ENCODE measurements around the gene MYBPC3.

Gene MYBPC3

DNA sequence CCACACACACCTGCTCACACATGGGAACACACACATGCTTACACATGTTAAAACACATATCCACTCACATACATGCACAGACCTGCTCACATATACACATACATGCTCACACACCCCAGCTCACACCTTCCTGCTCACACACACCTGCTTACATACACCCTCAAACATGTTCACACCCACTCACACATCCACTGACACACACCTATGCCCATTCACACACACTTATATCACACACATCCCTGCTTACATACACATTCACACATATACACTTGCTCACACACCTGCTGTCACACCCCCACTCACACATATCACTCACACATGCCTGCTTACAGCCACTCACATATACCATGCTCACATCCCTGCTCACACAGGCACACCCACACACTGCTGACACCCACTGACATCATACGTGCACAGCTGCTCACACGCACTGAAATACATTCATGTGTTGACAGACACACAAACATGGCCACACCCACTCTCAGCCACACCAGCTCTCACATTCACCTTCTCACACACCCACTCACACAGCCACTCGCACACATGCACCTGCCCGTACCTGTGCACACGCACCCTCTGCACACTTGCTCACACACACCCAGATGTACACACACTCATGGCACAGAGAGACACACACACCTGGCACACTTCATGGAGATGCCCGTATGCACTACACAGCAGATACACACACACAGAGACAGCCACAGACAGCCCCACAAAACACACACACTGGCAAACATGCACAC, 5.7 kb upstream of the MYBPC3 start:
- Histone ChIP-seq H3K4me3 (ENCODE audit: low read length) (no peak overlapping the region), H3K27me3 (ENCODE audit: control insufficient read depth, insufficient read depth, low read length) (no peaks in the 10 kb centered on the region), H3K36me3 (ENCODE audit: control insufficient read depth, insufficient read depth, low read length) (no peaks in the 10 kb centered on the region), H3K4me1 (ENCODE audit: control insufficient read depth, insufficient read depth, low read length) (no peaks in the 10 kb centered on the region), H3K27ac (ENCODE audit: low read length) (no peak overlapping the region), H3K9me3 (ENCODE audit: control insufficient read depth, insufficient read depth, low read length) (no peaks in the 10 kb centered on the region)
- DNase-seq (ENCODE audit: low read depth, low spot score), result no peak
- WGBS (ENCODE audit: insufficient coverage, insufficient read length), result no CpG with 5 or more reads among the region's 6 CpGs

- no peaks in the 10 kb centered on the region for H3K9me3 ChIP-seq (ENCODE audit: control insufficient read depth, insufficient read depth, low read length)
- H3K36me3 ChIP-seq (ENCODE audit: control insufficient read depth, insufficient read depth, low read length), result no peaks in the 10 kb centered on the region
- no peak overlapping the region for H3K4me3 ChIP-seq (ENCODE audit: low read length)
- no peaks in the 10 kb centered on the region for H3K4me1 ChIP-seq (ENCODE audit: control insufficient read depth, insufficient read depth, low read length)
- WGBS (ENCODE audit: insufficient coverage, insufficient read length), result no CpG with 5 or more reads among the region's 1 CpG
- no peaks in the 10 kb centered on the region for H3K27me3 ChIP-seq (ENCODE audit: control insufficient read depth, insufficient read depth, low read length)
- no peak overlapping the region for H3K27ac ChIP-seq (ENCODE audit: low read length)
- DNase-seq (ENCODE audit: low read depth, low spot score), result no peak
Measured at GRCh38 chr11:47356998-47357329, 4.5 kb upstream of the MYBPC3 start.

DNA sequence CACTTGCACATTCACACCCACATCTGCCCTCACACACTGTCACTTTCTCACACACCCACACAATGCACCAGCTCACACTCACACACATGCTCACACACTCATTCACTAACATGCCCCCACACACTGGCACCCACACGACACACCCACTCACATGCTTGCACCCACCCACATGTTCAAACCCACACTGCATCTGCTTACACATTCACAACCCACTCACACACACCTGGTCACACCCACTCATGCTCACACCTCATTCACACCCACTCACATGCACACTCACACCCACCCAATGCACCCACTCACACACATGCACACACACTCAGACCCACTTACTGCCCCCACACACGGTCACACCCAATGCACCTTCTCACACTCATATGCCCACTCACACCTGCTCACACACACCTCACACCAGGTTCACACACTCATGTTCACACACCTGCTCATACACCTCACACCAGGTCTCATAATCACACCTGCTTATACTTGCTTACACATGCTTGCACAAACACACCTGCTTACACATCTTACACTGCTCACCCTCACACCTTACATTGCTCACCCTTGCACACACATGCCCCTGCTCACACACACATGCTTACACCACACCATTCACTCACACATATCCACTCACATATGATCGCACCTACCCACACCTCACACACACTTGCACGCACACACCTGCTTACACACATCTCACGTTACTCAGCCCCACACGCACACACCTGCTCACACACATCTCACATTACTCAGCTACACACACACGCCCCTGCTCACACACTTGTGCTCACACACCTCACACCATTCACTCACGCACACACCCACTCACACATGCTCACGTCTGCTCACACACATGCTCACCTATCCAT, 3.9 kb upstream of the MYBPC3 start:
- H3K27ac ChIP-seq (ENCODE audit: low read length), result no peak overlapping the region
- no peak overlapping the region for H3K4me3 ChIP-seq (ENCODE audit: low read length)
- DNase-seq (ENCODE audit: low read depth, low spot score), result no peak
- H3K4me1 ChIP-seq (ENCODE audit: control insufficient read depth, insufficient read depth, low read length), result 0 out of 2 replicates have a peak, but pooled peaks cover 2% of the 10 kb centered on the region
- 100% methylated on average over 5 of the region's 9 CpGs for WGBS (ENCODE audit: insufficient coverage, insufficient read length)
- no peaks in the 10 kb centered on the region for H3K9me3 ChIP-seq (ENCODE audit: control insufficient read depth, insufficient read depth, low read length)
- H3K27me3 ChIP-seq (ENCODE audit: control insufficient read depth, insufficient read depth, low read length), result no peaks in the 10 kb centered on the region
- H3K36me3 ChIP-seq (ENCODE audit: control insufficient read depth, insufficient read depth, low read length), result no peaks in the 10 kb centered on the region

GRCh38 chr11:47355283-47356128, 3.0 kb upstream of the MYBPC3 start:
- Histone ChIP-seq H3K4me3 (ENCODE audit: low read length) (peak overlapping the region; percentile 43; the same call in 1 of the 2 replicates), H3K9me3 (ENCODE audit: control insufficient read depth, insufficient read depth, low read length) (no peaks in the 10 kb centered on the region), H3K27ac (ENCODE audit: low read length) (no peak overlapping the region), H3K27me3 (ENCODE audit: control insufficient read depth, insufficient read depth, low read length) (no peaks in the 10 kb centered on the region), H3K36me3 (ENCODE audit: control insufficient read depth, insufficient read depth, low read length) (no peaks in the 10 kb centered on the region), H3K4me1 (ENCODE audit: control insufficient read depth, insufficient read depth, low read length) (peaks cover 2% of the 10 kb centered on the region; the same call in 1 of the 2 replicates)
- peak; percentile 95 for DNase-seq (ENCODE audit: low read depth, low spot score)
- WGBS (ENCODE audit: insufficient coverage, insufficient read length), result 100% methylated on average over 4 of the region's 47 CpGs

- Histone ChIP-seq H3K4me3 (ENCODE audit: low read length) (peak overlapping the region; percentile 43; the same call in 1 of the 2 replicates), H3K36me3 (ENCODE audit: control insufficient read depth, insufficient read depth, low read length) (no peaks in the 10 kb centered on the region), H3K4me1 (ENCODE audit: control insufficient read depth, insufficient read depth, low read length) (peaks cover 2% of the 10 kb centered on the region; the same call in 1 of the 2 replicates), H3K27me3 (ENCODE audit: control insufficient read depth, insufficient read depth, low read length) (no peaks in the 10 kb centered on the region), H3K27ac (ENCODE audit: low read length) (no peak overlapping the region), H3K9me3 (ENCODE audit: control insufficient read depth, insufficient read depth, low read length) (no peaks in the 10 kb centered on the region)
- DNase-seq (ENCODE audit: low read depth, low spot score), result no peak
- WGBS (ENCODE audit: insufficient coverage, insufficient read length), result no CpG with 5 or more reads among the region's 32 CpGs
Measured at GRCh38 chr11:47354913-47355282, 2.4 kb upstream of the MYBPC3 start.

DNA sequence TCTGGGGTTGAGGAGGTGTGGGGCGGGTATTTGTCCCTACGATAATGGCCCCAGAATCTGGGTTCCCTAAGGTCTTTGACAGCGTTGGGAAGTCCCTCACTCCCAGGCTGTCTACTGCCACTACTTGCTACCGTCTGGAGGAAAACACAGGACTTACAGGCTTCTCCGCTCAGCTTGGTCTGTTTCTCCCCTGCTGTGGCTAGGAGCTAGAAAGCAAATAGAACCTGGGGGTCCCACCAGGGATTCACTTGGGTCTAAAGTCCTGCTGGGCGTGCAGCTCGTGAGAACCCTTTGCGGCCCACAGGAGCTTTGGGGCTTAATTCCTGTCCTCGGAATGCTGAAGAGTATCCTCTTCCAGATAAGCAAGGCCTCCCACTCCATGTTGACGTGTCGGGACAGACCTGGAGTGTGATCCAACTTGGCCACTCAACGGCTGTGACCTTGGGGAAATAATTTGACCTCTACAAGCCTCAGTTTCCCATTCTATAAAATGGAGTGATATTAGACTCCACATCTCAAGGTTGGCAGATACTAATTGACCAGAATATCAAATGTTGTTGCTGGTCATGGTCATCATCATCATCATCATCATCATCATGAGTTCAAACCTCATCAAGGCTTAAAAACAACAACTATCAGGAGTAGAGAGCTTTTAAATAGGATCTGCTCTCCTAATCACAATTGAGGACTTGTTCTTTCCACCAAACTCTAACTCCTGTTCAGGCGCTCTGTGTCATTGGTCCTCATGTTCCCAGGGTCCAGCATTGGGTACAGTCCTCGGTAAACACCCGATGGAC, 1.7 kb upstream of the MYBPC3 start:
- Histone ChIP-seq H3K27me3 (ENCODE audit: control insufficient read depth, insufficient read depth, low read length) (no peaks in the 10 kb centered on the region), H3K36me3 (ENCODE audit: control insufficient read depth, insufficient read depth, low read length) (no peaks in the 10 kb centered on the region), H3K27ac (ENCODE audit: low read length) (no peak overlapping the region), H3K4me3 (ENCODE audit: low read length) (no peak overlapping the region), H3K4me1 (ENCODE audit: control insufficient read depth, insufficient read depth, low read length) (peaks cover 2% of the 10 kb centered on the region; the same call in 1 of the 2 replicates), H3K9me3 (ENCODE audit: control insufficient read depth, insufficient read depth, low read length) (no peaks in the 10 kb centered on the region)
- DNase-seq (ENCODE audit: low read depth, low spot score), result no peak
- WGBS (ENCODE audit: insufficient coverage, insufficient read length), result no CpG with 5 or more reads among the region's 15 CpGs

DNA sequence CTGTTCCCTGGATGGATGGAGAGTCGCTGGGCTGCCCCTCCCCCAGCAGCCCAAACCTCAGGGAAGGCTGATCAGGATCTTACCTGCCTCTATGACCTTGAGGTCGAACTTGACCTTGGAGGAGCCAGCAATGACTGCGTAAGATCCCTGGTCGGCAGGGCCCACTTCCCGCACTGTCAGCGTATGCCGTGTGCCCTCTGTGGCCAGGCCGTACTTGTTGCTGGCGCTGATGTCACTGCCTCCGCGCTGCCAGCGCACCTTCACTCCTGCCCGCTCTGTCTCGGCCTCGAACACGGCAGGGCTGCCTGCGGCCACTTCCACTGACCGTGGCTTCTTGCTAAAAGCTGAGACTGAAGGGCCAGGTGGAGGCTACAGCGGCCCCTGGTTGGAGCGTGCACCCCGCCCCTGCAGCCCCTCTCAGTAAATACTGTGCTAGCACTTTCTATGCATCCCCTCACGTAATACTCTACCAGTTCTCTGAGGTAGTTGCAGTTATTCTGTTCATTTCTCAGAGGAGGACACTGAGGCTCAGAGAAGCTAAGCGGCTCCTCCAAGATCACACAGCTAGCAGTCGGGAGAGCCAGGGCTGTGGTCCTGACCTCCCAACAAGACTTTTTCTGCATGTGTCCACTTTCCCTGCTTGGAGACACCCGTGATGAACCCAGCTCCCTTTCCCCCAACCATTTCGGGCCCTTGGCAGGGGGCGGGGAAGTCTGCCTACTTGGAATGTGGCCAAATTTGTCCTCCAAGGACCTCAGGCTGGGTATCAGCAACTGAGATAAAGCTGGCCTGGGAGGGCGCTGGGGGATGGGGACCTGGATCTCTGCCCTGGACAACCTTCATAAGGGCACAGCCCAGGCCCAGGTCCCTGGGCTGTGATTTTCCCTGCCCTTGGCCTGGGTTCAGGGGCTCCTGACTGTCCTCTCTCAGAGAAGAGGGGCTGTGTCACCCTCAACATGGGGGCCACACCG, 1.1 kb downstream of the MYBPC3 start:
- Histone ChIP-seq H3K4me1 (ENCODE audit: control insufficient read depth, insufficient read depth, low read length) (peaks cover 2% of the 10 kb centered on the region; the same call in 1 of the 2 replicates), H3K27ac (ENCODE audit: low read length) (no peak overlapping the region), H3K27me3 (ENCODE audit: control insufficient read depth, insufficient read depth, low read length) (no peaks in the 10 kb centered on the region), H3K36me3 (ENCODE audit: control insufficient read depth, insufficient read depth, low read length) (no peaks in the 10 kb centered on the region; the same call in 1 of the 2 replicates), H3K4me3 (ENCODE audit: low read length) (no peak overlapping the region), H3K9me3 (ENCODE audit: control insufficient read depth, insufficient read depth, low read length) (no peaks in the 10 kb centered on the region)
- no CpG with 5 or more reads among the region's 29 CpGs for WGBS (ENCODE audit: insufficient coverage, insufficient read length)
- no peak for DNase-seq (ENCODE audit: low read depth, low spot score)

- no peak overlapping the region for H3K27ac ChIP-seq (ENCODE audit: low read length)
Measured at GRCh38 chr11:47350315-47350714, 2.2 kb downstream of the MYBPC3 start.

GRCh38 chr11:47349521-47350095, 2.9 kb downstream of the MYBPC3 start:
- no peak for DNase-seq (ENCODE audit: low read depth, low spot score)
- Histone ChIP-seq H3K9me3 (ENCODE audit: control insufficient read depth, insufficient read depth, low read length) (no peaks in the 10 kb centered on the region), H3K27me3 (ENCODE audit: control insufficient read depth, insufficient read depth, low read length) (no peaks in the 10 kb centered on the region), H3K27ac (ENCODE audit: low read length) (no peak overlapping the region), H3K4me1 (ENCODE audit: control insufficient read depth, insufficient read depth, low read length) (peaks cover 2% of the 10 kb centered on the region; the same call in 1 of the 2 replicates), H3K4me3 (ENCODE audit: low read length) (no peak overlapping the region), H3K36me3 (ENCODE audit: control insufficient read depth, insufficient read depth, low read length) (no peaks in the 10 kb centered on the region; the same call in 1 of the 2 replicates)
- WGBS (ENCODE audit: insufficient coverage, insufficient read length), result no CpG with 5 or more reads among the region's 23 CpGs

More at GRCh38 chr11:47350315-47350714, 2.2 kb downstream of the MYBPC3 start:
- no peak overlapping the region for H3K4me3 ChIP-seq (ENCODE audit: low read length)
- H3K9me3 ChIP-seq (ENCODE audit: control insufficient read depth, insufficient read depth, low read length), result no peaks in the 10 kb centered on the region
- no peaks in the 10 kb centered on the region for H3K27me3 ChIP-seq (ENCODE audit: control insufficient read depth, insufficient read depth, low read length)
- peaks cover 2% of the 10 kb centered on the region; the same call in 1 of the 2 replicates for H3K4me1 ChIP-seq (ENCODE audit: control insufficient read depth, insufficient read depth, low read length)
- no peaks in the 10 kb centered on the region; the same call in 1 of the 2 replicates for H3K36me3 ChIP-seq (ENCODE audit: control insufficient read depth, insufficient read depth, low read length)
- no peak for DNase-seq (ENCODE audit: low read depth, low spot score)
- WGBS (ENCODE audit: insufficient coverage, insufficient read length), result no CpG with 5 or more reads among the region's 9 CpGs
